A549 (cell line): ENCODE results near the gene PROC. TPM values are rescaled to one million over a fixed set of nuclear protein-coding genes. Genes with fewer than 3 reads are reported as not detected.

ENCODE experiments used
- ATAC-seq, 2 experiments: fragments of 200-7000 bp in 1 of 2; fragments of >200 bp in 1 of 2; cut with Nextera tagmentation in 1 of 2; cut with Tn5 transposase in 1 of 2; 3 replicates each; pipeline versions ENCODE4 v1.8.0 to v1.9.1; 2018 to 2020; ENCODE audit warnings: mild to moderate bottlenecking in 1 of 2, moderate library complexity in 1 of 2
- CTCF ChIA-PET: fragments of 300-600 bp; sonication (Branson Sonifier 250); formaldehyde crosslinking; extraction: SDS; loops from one replicate; lab custom pipeline; 2021; ENCODE audit warnings: antibody characterized with exemption, inconsistent platforms; lab: Yijun Ruan, JAX
- POLR2A ChIA-PET: fragments of 350-600 bp; formaldehyde crosslinking; extraction: SDS; loops from one replicate; lab custom pipeline; 2021; ENCODE audit warnings: antibody characterized with exemption, inconsistent platforms; lab: Yijun Ruan, JAX
- DNase-seq, 2 experiments: peaks; one replicate each; pipeline versions ENCODE4 v3.0.0 to v3.0.0-alpha.2; 2011 to 2016; ENCODE audit warnings: low read depth in 1 of 2, low spot score in 1 of 2
- FAIRE-seq: peaks from 2 replicates; lab custom pipeline; 2011; peaks lifted over from hg19 to GRCh38; lab: Jason Lieb, UNC
- H3K27ac ChIP-seq, 2 experiments: fragments of >200 bp; sonication (Bioruptor Twin); formaldehyde crosslinking; 3 replicates each; pipeline ENCODE4 v1.5.1; 2016 to 2017
- H3K4me1 ChIP-seq: fragments of >200 bp; sonication (Bioruptor Twin); formaldehyde crosslinking; 3 replicates; pipeline ENCODE4 v1.6.1; 2016
- H3K4me2 ChIP-seq: fragments of >200 bp; sonication (Bioruptor Twin); formaldehyde crosslinking; 3 replicates; pipeline ENCODE4 v1.6.1; 2016
- H3K4me3 ChIP-seq: fragments of >200 bp; sonication (Bioruptor Twin); formaldehyde crosslinking; 3 replicates; pipeline ENCODE4 v1.5.1; 2016
- H3K9me3 ChIP-seq: fragments of >200 bp; sonication (Bioruptor Twin); formaldehyde crosslinking; 3 replicates; pipeline ENCODE4 v1.6.1; 2016
- CBX2 ChIP-seq: fragments of 200-600 bp; sonication (generic); IDR thresholded peaks from 2 replicates; pipeline ENCODE4 v1.6.1; 2016; ENCODE audit warnings: low read depth, mild to moderate bottlenecking, borderline replicate concordance
- CEBPB ChIP-seq, 2 experiments: fragments of >200 bp in 1 of 2; sonication (Bioruptor Twin) in 1 of 2; formaldehyde crosslinking in 1 of 2; IDR thresholded peaks; 2 replicates each; pipeline ENCODE4 v1.6.1; 2012 to 2016
- CHD4 ChIP-seq: fragments of 200-600 bp; sonication (generic); IDR thresholded peaks from 2 replicates; pipeline ENCODE4 v1.6.1; 2016; ENCODE audit warnings: antibody characterized with exemption, mild to moderate bottlenecking, borderline replicate concordance
- EHF ChIP-seq: fragments of 250-450 bp; sonication (Bioruptor Pico); IDR thresholded peaks from 2 replicates; pipeline ENCODE4 v1.5.0; 2020; ENCODE audit warnings: mild to moderate bottlenecking
- EHMT2 ChIP-seq: fragments of 200-600 bp; sonication (generic); IDR thresholded peaks from 2 replicates; pipeline ENCODE4 v1.6.1; 2016; ENCODE audit warnings: antibody characterized with exemption, low read depth, mild to moderate bottlenecking, moderate library complexity
- ESRRA ChIP-seq: fragments of 150-350 bp; IDR thresholded peaks from 2 replicates; pipeline ENCODE4 v1.6.1; 2014; ENCODE audit warnings: mild to moderate bottlenecking, low read length, borderline replicate concordance
- FOSL2 ChIP-seq, 2 experiments: fragments of 450-650 bp in 1 of 2; fragments of >200 bp in 1 of 2; sonication (Bioruptor Twin) in 1 of 2; formaldehyde crosslinking; IDR thresholded peaks; 2 replicates each; pipeline versions ENCODE4 v1.5.0 to v1.6.1; 2016 to 2020; ENCODE audit warnings: mild to moderate bottlenecking in 1 of 2, moderate library complexity in 1 of 2
- FOXS1 ChIP-seq: fragments of 250-450 bp; sonication (Bioruptor Pico); IDR thresholded peaks from 2 replicates; pipeline ENCODE4 v1.5.0; 2020; ENCODE audit warnings: mild to moderate bottlenecking, moderate library complexity
- GATA3 ChIP-seq: IDR thresholded peaks from 2 replicates; pipeline ENCODE4 v1.6.1; 2012; ENCODE audit warnings: borderline replicate concordance
- HEYL ChIP-seq: fragments of 250-450 bp; sonication (Bioruptor Pico); IDR thresholded peaks from 2 replicates; pipeline ENCODE4 v1.8.0; 2021; ENCODE audit warnings: mild to moderate bottlenecking, moderate library complexity
- HOXB13 ChIP-seq: fragments of 250-450 bp; sonication (Bioruptor Pico); IDR thresholded peaks from 2 replicates; pipeline ENCODE4 v1.5.0; 2020; ENCODE audit warnings: low read depth, mild to moderate bottlenecking, moderate library complexity
- HOXB5 ChIP-seq: fragments of 250-450 bp; sonication (Bioruptor Pico); IDR thresholded peaks from 2 replicates; pipeline ENCODE4 v1.5.0; 2020; ENCODE audit warnings: mild to moderate bottlenecking, moderate library complexity
- KDM1A ChIP-seq: fragments of 200-600 bp; sonication (generic); IDR thresholded peaks from 2 replicates; pipeline ENCODE4 v1.6.1; 2016; ENCODE audit warnings: low read depth, mild to moderate bottlenecking
- KDM5A ChIP-seq: fragments of 200-600 bp; sonication (generic); IDR thresholded peaks from 2 replicates; pipeline ENCODE4 v1.6.1; 2016; ENCODE audit warnings: antibody characterized with exemption, mild to moderate bottlenecking
- MAFK ChIP-seq: fragments of 450-650 bp; IDR thresholded peaks from 2 replicates; pipeline ENCODE4 v1.6.1; 2014; ENCODE audit not compliant: partially characterized antibody
- MAZ ChIP-seq: fragments of 150-350 bp; IDR thresholded peaks from 2 replicates; pipeline ENCODE4 v1.6.1; 2014; ENCODE audit warnings: antibody characterized with exemption, low read depth, low read length, borderline replicate concordance
- MYC ChIP-seq: IDR thresholded peaks from 2 replicates; pipeline ENCODE4 v1.6.1; 2012; ENCODE audit warnings: mild to moderate bottlenecking, inconsistent platforms, low read length, improper control_type of control experiment, borderline replicate concordance
- NFE2L2 ChIP-seq: fragments of 150-350 bp; conservative IDR thresholded peaks from 2 replicates; pipeline ENCODE4 v1.6.1; 2014; ENCODE audit warnings: low read length
- POLR2A ChIP-seq: IDR thresholded peaks from 2 replicates; pipeline ENCODE4 v1.6.1; 2012; ENCODE audit warnings: mild to moderate bottlenecking, low read length
- RCOR1 ChIP-seq: fragments of 150-350 bp; IDR thresholded peaks from 2 replicates; pipeline ENCODE4 v1.6.1; 2014; ENCODE audit warnings: antibody characterized with exemption, low read length, low read depth
- RFX5 ChIP-seq: fragments of 450-650 bp; IDR thresholded peaks from 2 replicates; pipeline ENCODE4 v1.7.1; 2014; ENCODE audit warnings: antibody characterized with exemption, mild to moderate bottlenecking, moderate library complexity
- SMC3 ChIP-seq: fragments of >200 bp; sonication (Bioruptor Twin); formaldehyde crosslinking; IDR thresholded peaks from 3 replicates; pipeline ENCODE4 v1.6.1; 2018; ENCODE audit warnings: inconsistent platforms
- ZC3H11A ChIP-seq: fragments of 450-650 bp; IDR thresholded peaks from 2 replicates; pipeline ENCODE4 v1.6.1; 2014; ENCODE audit warnings: antibody characterized with exemption, mild to moderate bottlenecking
- ZNF302 ChIP-seq: fragments of 250-450 bp; sonication (Bioruptor Pico); IDR thresholded peaks from 2 replicates; pipeline ENCODE4 v1.9.0; 2021; ENCODE audit warnings: inconsistent platforms, mild to moderate bottlenecking, moderate library complexity
- WGBS: methylation state at CpG from one replicate; pipeline ENCODE4 v1.1.6; 2017; ENCODE audit errors: missing lambda C conversion rate; 5-methylcytosine and 5-hydroxymethylcytosine counted together
- polyA plus RNA-seq, 4 experiments: library from polyadenylated mRNA; depleted of rRNA in 3 of 4; stranded (reverse); fragments of >200 nt; fragmentation: RNase III in 1 of 4; extraction: RNeasy Plus Mini Kit Qiagen cat#74134 plus additional on column Dnase treatment in 1 of 4; gene quantifications; 2 replicates in 3 of 4; 3 replicates in 1 of 4; pipeline ENCODE4 v1.2.3, GENCODE V29; 2011 to 2017
- TF ChIP-seq, protein P1 (sequence below): fragments of >200 bp; sonication (Bioruptor Twin); formaldehyde crosslinking; IDR thresholded peaks from 3 replicates; pipeline ENCODE4 v1.6.1; 2016
- TF ChIP-seq, protein P2 (sequence below): fragments of 450-650 bp; IDR thresholded peaks from 2 replicates; pipeline ENCODE4 v1.6.1; 2014; ENCODE audit warnings: antibody characterized with exemption
- TF ChIP-seq, protein P3 (sequence below): IDR thresholded peaks from 2 replicates; pipeline ENCODE4 v1.6.1; 2012
- TF ChIP-seq, protein P4 (sequence below): IDR thresholded peaks from 2 replicates; pipeline ENCODE4 v1.6.1; 2012
- TF ChIP-seq, protein P5 (sequence below): fragments of >200 bp; sonication (Bioruptor Twin); formaldehyde crosslinking; IDR thresholded peaks from 2 replicates; pipeline ENCODE4 v1.6.1; 2016

PROC gene
- polyA plus RNA-seq, 2 of the 4 experiments (the other 2 are of a cell fraction): 2.0 to 7.9 TPM

DNA sequence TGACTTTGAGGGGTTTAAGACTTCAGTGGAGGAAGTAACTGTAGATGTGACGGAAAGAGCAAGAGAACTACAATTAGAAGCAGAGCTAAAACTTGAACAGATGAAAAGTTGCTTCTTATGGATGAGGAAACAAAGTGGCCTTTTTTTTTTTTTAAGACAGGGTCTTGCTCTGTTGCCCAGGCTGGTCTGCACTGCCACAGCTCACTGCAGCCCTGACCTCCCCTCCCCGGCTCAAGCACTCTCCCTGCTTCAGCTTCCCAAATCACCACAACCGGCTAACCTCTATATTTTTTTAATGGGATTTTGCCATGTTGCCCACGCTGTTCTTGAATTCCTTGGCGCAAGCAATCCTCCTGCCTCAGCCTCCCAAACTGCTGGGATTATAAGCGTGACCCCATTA is 33.7 kb upstream of the PROC start (continued):
- TF ChIP-seq, protein P1, sequence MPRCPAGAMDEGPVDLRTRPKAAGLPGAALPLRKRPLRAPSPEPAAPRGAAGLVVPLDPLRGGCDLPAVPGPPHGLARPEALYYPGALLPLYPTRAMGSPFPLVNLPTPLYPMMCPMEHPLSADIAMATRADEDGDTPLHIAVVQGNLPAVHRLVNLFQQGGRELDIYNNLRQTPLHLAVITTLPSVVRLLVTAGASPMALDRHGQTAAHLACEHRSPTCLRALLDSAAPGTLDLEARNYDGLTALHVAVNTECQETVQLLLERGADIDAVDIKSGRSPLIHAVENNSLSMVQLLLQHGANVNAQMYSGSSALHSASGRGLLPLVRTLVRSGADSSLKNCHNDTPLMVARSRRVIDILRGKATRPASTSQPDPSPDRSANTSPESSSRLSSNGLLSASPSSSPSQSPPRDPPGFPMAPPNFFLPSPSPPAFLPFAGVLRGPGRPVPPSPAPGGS: no peak
- TF ChIP-seq FOXS1: no peak

DNA sequence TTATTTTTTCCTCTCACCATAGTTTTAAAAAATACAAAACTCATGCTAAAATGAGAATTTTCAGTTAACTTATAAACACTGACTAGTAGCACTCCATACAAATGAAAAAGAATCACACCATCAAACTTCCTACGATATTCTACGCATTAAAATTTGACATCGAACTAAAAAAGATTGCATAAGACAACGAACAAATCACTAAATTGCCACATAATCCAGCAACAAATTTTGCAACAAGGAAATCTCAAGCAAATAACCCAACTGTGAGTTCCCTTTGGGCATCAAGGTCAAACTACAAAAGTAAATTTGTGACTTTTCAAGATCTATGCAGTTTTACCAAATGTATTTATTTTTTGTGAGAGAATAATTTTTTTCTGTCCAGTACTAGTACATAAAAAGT is 32.0 kb upstream of the PROC start:
- H3K4me3 ChIP-seq: peak overlapping the region; percentile 78
- peak; percentile 67 to 82 for TF ChIP-seq CEBPB (IDR thresholded peaks at IDR 0.05)
- TF ChIP-seq MAZ: no peak
- no peak for TF ChIP-seq CHD4
- TF ChIP-seq, all 56 proteins: peak for 1
- Histone ChIP-seq H3K9me3 (no peaks in the 10 kb centered on the region), H3K27ac (peak overlapping the region in 1 of 2 experiments; percentile 93; a peak in 2 of 6 replicates), H3K4me1 (peaks cover 53% of the 10 kb centered on the region), H3K4me2 (peak overlapping the region; percentile 86)
- WGBS: 22% methylated on average over 4 of the region's 4 CpGs
- DNase-seq (no peak), FAIRE-seq (no peak), ATAC-seq (no peak)
- CTCF ChIA-PET: interaction anchor here (1.2 to 2.0 kb wide), 3 partner anchors 18 to 93 kb away, joined by 4 to 5 read pairs (median 4); no protein-coding TSS in a partner anchor
- POLR2A ChIA-PET: no interaction called here

DNA sequence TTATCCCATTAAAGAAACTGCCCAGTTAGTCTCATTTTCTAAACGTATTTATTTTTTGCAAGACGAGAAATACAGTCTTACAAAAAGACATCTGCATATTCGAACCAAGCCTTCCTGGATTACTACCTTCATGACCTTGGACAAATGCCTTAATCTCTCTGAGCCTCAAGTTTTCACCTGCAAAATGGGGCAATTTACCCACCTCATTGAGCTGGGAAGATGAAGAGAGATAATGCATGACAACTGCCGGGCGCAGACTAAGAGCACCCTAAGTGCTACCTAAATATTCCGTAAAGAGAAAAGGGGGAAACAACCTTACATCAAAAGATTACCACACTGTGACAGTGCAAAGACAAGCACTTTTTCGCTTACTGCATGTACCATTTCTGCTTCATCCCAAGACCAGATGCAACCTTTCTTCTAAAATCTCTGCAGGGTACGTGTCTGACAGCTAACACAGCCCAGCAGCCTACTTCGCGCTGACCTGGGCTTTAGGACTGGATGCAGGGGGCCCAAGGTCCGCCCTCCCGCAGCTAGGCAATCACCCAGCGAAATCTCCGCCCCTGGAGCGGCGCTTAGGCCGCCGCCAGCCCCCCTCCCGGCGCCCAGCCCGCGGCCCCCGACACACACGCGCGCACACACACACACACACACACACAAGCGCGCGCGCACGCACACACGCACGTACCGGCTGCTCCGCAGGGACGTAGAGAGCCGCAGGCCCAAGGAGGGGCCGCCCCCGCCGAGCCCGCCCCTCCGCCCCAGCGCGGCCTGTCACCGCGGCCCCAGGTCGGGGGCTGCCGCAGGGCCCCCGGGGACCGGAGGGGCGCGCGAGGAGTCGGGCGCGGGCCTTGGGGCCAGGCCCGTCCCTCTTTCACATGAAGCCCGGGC is 31.2 kb upstream of the PROC start:
- no peak for FAIRE-seq

More for the DNA sequence above, 31.2 kb upstream of the PROC start:
- ATAC-seq (peak; percentile 85 to 89), DNase-seq (peak; percentile 38 to 93)
- POLR2A ChIA-PET: no interaction called here
- WGBS: under 1% methylated on average over 17 of the region's 58 CpGs
- peak overlapping the region; percentile 86 for H3K4me2 ChIP-seq
- CTCF ChIA-PET: interaction anchor here (0.6 to 2.0 kb wide), 3 partner anchors 17 to 285 kb away, joined by 3 to 5 read pairs (median 4); no protein-coding TSS in a partner anchor
- no peaks in the 10 kb centered on the region for H3K9me3 ChIP-seq
- H3K4me1 ChIP-seq: peaks cover 46% of the 10 kb centered on the region
- TF ChIP-seq ZC3H11A: no peak
- TF ChIP-seq, protein P1: 0 out of 3 replicates have a peak, but pooled peaks have one; percentile 42
- no peak for TF ChIP-seq ESRRA
- no peak for TF ChIP-seq ZNF302
- TF ChIP-seq HEYL (CRISPR knock-in tag): no peak
- TF ChIP-seq RCOR1: no peak
- no peak for TF ChIP-seq NFE2L2
- no peak for TF ChIP-seq MYC
- no peak for TF ChIP-seq KDM1A
- no peak for TF ChIP-seq EHMT2
- peak; percentile 10 for TF ChIP-seq MAFK
- TF ChIP-seq, protein P2, sequence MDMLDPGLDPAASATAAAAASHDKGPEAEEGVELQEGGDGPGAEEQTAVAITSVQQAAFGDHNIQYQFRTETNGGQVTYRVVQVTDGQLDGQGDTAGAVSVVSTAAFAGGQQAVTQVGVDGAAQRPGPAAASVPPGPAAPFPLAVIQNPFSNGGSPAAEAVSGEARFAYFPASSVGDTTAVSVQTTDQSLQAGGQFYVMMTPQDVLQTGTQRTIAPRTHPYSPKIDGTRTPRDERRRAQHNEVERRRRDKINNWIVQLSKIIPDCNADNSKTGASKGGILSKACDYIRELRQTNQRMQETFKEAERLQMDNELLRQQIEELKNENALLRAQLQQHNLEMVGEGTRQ: no peak
- TF ChIP-seq RFX5: no peak
- no peak for TF ChIP-seq HOXB13 (CRISPR knock-in tag)
- TF ChIP-seq HOXB5 (CRISPR knock-in tag): no peak
- TF ChIP-seq, protein P3, sequence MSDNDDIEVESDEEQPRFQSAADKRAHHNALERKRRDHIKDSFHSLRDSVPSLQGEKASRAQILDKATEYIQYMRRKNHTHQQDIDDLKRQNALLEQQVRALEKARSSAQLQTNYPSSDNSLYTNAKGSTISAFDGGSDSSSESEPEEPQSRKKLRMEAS: peak; percentile 14
- TF ChIP-seq CBX2: no peak
- TF ChIP-seq SMC3: peak; percentile 30; the same call in 2 of the 3 replicates
- TF ChIP-seq FOSL2 (IDR thresholded peaks at IDR 0.05): no peak
- TF ChIP-seq FOSL2 (CRISPR knock-in tag; IDR thresholded peaks at IDR 0.05): no peak
- TF ChIP-seq EHF (CRISPR knock-in tag): no peak
- no peak for TF ChIP-seq POLR2A
- peak; percentile 53 for TF ChIP-seq GATA3
- TF ChIP-seq, protein P4, sequence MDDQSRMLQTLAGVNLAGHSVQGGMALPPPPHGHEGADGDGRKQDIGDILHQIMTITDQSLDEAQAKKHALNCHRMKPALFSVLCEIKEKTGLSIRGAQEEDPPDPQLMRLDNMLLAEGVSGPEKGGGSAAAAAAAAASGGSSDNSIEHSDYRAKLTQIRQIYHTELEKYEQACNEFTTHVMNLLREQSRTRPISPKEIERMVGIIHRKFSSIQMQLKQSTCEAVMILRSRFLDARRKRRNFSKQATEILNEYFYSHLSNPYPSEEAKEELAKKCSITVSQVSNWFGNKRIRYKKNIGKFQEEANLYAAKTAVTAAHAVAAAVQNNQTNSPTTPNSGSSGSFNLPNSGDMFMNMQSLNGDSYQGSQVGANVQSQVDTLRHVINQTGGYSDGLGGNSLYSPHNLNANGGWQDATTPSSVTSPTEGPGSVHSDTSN: no peak
- no peak for TF ChIP-seq KDM5A
- TF ChIP-seq, protein P5, sequence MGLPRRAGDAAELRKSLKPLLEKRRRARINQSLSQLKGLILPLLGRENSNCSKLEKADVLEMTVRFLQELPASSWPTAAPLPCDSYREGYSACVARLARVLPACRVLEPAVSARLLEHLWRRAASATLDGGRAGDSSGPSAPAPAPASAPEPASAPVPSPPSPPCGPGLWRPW: no peak
- TF ChIP-seq, all 56 proteins: peak for 5
- H3K27ac ChIP-seq: peak overlapping the region; percentile 93 to 99
- H3K4me3 ChIP-seq: peak overlapping the region; percentile 78
